Measurements from ENCODE around the gene PRKCE. TPM values are rescaled to one million over a fixed set of nuclear protein-coding genes. Genes with fewer than 3 reads are reported as not detected.

Gene PRKCE
- total RNA-seq, 1 donor, result 12.5 TPM

GRCh38 chr2:45907592-45907991, 256.1 kb downstream of the PRKCE start:
- TF ChIP-seq CTCF (IDR thresholded peaks at IDR 0.05; ENCODE audit: insufficient read depth, low read length), result no peak
- DNase-seq (ENCODE audit: low read depth), result no peak
- no peak overlapping the region for H3K4me3 ChIP-seq (ENCODE audit: low read depth, low read length)

- no peak for DNase-seq (ENCODE audit: low read depth)
- TF ChIP-seq CTCF (IDR thresholded peaks at IDR 0.05; ENCODE audit: insufficient read depth, low read length), result no peak
- H3K4me3 ChIP-seq (ENCODE audit: low read depth, low read length), result no peak overlapping the region
These were observed 257.1 kb downstream of the PRKCE start for GRCh38 chr2:45908316-45909170.

DNA sequence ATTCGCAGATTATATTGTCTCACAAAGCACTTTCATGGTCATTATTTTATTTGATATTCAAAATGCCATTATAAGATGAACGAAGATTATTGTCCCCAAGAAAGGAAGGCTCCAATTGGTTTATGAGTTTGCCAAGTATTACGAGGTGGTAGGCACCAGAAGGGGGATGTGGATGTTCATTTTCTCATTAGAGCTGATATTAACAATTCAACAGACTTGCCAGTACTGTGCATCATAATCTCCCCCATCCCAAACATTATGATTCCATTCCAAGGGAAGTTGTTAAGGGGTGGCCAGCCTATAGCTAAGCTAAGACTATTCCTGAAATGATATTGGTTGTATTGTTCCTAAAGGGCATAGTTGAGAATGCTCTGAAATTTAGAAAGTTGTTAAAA, 257.7 kb downstream of the PRKCE start:
- H3K4me3 ChIP-seq (ENCODE audit: low read depth, low read length), result no peak overlapping the region
- DNase-seq (ENCODE audit: low read depth), result no peak
- no peak for TF ChIP-seq CTCF (IDR thresholded peaks at IDR 0.05; ENCODE audit: insufficient read depth, low read length)

DNA sequence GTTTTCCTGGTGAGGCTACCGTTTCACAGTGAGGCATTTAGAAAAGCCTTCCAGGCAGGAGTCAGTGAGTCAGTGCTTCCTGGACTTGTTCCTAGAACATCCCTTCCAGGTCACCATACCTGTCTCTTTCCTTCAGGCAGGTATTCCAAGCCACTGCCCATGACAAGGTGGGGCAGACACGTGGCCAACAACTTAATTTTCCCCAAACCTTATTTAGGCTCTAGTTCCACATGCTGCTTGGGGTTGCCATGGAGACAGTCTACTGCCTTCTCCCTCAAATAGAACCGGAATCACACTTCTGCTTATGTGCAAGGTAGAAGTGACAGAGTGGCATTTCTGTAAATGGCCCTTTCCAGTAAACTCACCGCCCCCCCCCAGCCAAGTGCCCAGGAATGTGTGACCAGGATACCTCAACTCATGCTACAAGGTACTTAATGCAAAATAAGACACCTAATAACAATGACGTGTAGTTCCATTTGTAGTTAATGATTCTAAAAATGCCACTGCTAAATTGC, 258.3 kb downstream of the PRKCE start:
- H3K4me3 ChIP-seq (ENCODE audit: low read depth, low read length), result no peak overlapping the region
- no peak for DNase-seq (ENCODE audit: low read depth)
- no peak for TF ChIP-seq CTCF (IDR thresholded peaks at IDR 0.05; ENCODE audit: insufficient read depth, low read length)

DNA sequence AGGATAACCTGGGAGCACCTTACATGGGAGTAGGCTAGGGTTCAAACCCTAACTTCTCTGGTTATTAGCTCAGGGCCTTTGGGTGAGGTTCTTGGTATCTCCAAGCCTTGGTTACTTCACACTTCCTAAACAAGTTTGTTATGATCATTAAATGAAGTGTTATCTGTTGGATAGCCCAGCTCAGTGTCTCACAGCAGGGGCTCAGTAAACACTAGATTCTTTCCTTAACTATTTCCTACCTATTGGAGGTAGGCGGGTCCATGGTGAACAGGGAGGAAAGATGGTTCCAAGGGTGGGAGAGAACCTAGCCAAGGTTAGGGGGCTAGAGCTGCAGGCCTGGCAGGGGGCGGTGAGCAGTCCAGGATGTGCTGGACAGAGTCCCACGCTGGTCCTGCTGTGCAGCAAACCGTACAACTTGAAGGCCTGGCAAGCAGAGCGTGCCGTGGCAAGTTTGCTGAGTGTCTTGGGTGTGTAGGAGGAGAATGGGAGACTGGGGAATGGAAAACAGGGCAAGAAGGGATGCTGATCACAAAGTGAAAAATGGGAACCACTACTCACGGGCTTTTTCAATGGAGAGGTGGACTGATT, 259.1 kb downstream of the PRKCE start:
- DNase-seq (ENCODE audit: low read depth), result no peak
- no peak for TF ChIP-seq CTCF (IDR thresholded peaks at IDR 0.05; ENCODE audit: insufficient read depth, low read length)
- no peak overlapping the region for H3K4me3 ChIP-seq (ENCODE audit: low read depth, low read length)

DNA sequence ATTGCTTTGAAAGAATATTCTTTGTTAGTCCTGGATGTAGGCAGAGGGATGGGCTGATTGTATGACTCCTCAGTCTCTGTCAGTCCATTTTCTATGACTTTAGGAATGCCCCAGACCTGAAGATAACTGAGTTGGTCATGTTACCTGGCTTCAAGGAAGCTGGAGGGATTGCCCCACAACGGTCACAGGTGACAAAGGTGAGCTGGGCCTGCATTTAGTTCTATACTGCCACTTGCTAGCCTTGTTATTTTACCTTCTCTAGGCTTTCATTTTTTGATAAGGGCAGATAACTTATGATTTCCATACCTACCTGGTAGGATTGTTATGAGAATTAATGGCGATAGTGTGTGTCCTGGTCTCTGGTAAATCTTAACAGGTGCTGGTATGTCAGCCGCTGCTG, 260.1 kb downstream of the PRKCE start:
- TF ChIP-seq CTCF (IDR thresholded peaks at IDR 0.05; ENCODE audit: insufficient read depth, low read length), result no peak
- DNase-seq (ENCODE audit: low read depth), result no peak
- no peak overlapping the region for H3K4me3 ChIP-seq (ENCODE audit: low read depth, low read length)

Data from fibroblast of the aortic adventitia (primary cell).